A673 (cell line): ENCODE results near the gene TBC1D22A. TPM values are rescaled to one million over a fixed set of nuclear protein-coding genes. Genes with fewer than 3 reads are reported as not detected.

Experiments used
- BruUV-seq: library from RNA; stranded (reverse); fragments of 400-500 nt; replicated peaks from 2 replicates; lab custom pipeline; 2021; lab: Mats Ljungman, UMichigan
- CTCF ChIA-PET: fragments of 300-600 bp; sonication (Branson Sonifier 250); formaldehyde crosslinking; loops from one replicate; lab custom pipeline; 2022; ENCODE audit warnings: antibody characterized with exemption; lab: Charles Lee
- POLR2A ChIA-PET: fragments of 300-600 bp; sonication (Branson Sonifier 250); formaldehyde crosslinking; loops from one replicate; lab custom pipeline; 2022; ENCODE audit warnings: antibody characterized with exemption; ENCODE audit not compliant: low non-redundant PET; lab: Charles Lee
- DNase-seq: peaks from one replicate; pipeline ENCODE4 v3.0.0-alpha.2; 2015; ENCODE audit warnings: low spot score
- H3K27ac ChIP-seq: fragments of 200-600 bp; sonication (generic); 2 replicates; pipeline ENCODE4 v1.5.1; 2016; ENCODE audit warnings: mixed run types, low read depth, mild to moderate bottlenecking, mixed read lengths, antibody characterized with exemption, low read length; ENCODE audit not compliant: poor library complexity, severe bottlenecking
- H3K27me3 ChIP-seq: fragments of 200-600 bp; sonication (generic); replicated peaks from 2 replicates; pipeline ENCODE4 v1.6.1; 2017; ENCODE audit warnings: mixed run types, low read depth, mild to moderate bottlenecking, mixed read lengths, antibody characterized with exemption, low read length; ENCODE audit not compliant: insufficient read depth, poor library complexity
- H3K36me3 ChIP-seq: fragments of 200-600 bp; sonication (generic); 2 replicates; pipeline ENCODE4 v1.6.1; 2016; ENCODE audit warnings: mixed run types, mild to moderate bottlenecking, mixed read lengths, antibody characterized with exemption, low read length; ENCODE audit not compliant: insufficient read depth, poor library complexity, severe bottlenecking
- H3K4me1 ChIP-seq: fragments of 200-600 bp; sonication (generic); 2 replicates; pipeline ENCODE4 v1.6.1; 2017; ENCODE audit warnings: mixed run types, mild to moderate bottlenecking, mixed read lengths, antibody characterized with exemption, low read length; ENCODE audit not compliant: insufficient read depth, poor library complexity, severe bottlenecking
- H3K4me3 ChIP-seq: fragments of 200-600 bp; sonication (generic); 2 replicates; pipeline ENCODE4 v1.5.1; 2016; ENCODE audit warnings: low read depth, mixed run types, mild to moderate bottlenecking, mixed read lengths, low read length; ENCODE audit not compliant: poor library complexity, severe bottlenecking
- H3K9me3 ChIP-seq: fragments of 200-600 bp; sonication (generic); 2 replicates; pipeline ENCODE4 v1.6.1; 2016; ENCODE audit warnings: mixed run types, low read depth, mild to moderate bottlenecking, mixed read lengths, antibody characterized with exemption, low read length; ENCODE audit not compliant: poor library complexity, severe bottlenecking
- EZH2 ChIP-seq: fragments of 200-600 bp; sonication (generic); IDR thresholded peaks from 2 replicates; pipeline ENCODE4 v1.6.1; 2017; ENCODE audit warnings: borderline replicate concordance, low read depth, mild to moderate bottlenecking, mixed read lengths, antibody characterized with exemption, low read length; ENCODE audit not compliant: poor library complexity, severe bottlenecking
- intact Hi-C: fragments of 100-400 bp; cut with micrococcal nuclease; formaldehyde crosslinking; loops from one replicate; pipeline ENCODE4 v1.10.0; 2022; ENCODE audit not compliant: unreplicated experiment
- total RNA-seq: library from RNA; stranded (reverse); gene quantifications from 2 replicates; pipeline ENCODE4 v1.2.3, GENCODE V29; 2021
- TF ChIP-seq, protein P1 (sequence below): fragments of 300-800, 200-600 bp; sonication (generic); conservative IDR thresholded peaks from 2 replicates; pipeline ENCODE4 v1.5.1; 2017; ENCODE audit warnings: low read depth, mild to moderate bottlenecking, antibody characterized with exemption, low read length, moderate library complexity, mixed read lengths

Gene TBC1D22A
- total RNA-seq, 1 experiment from 2014 or later: 22.5 TPM

DNA sequence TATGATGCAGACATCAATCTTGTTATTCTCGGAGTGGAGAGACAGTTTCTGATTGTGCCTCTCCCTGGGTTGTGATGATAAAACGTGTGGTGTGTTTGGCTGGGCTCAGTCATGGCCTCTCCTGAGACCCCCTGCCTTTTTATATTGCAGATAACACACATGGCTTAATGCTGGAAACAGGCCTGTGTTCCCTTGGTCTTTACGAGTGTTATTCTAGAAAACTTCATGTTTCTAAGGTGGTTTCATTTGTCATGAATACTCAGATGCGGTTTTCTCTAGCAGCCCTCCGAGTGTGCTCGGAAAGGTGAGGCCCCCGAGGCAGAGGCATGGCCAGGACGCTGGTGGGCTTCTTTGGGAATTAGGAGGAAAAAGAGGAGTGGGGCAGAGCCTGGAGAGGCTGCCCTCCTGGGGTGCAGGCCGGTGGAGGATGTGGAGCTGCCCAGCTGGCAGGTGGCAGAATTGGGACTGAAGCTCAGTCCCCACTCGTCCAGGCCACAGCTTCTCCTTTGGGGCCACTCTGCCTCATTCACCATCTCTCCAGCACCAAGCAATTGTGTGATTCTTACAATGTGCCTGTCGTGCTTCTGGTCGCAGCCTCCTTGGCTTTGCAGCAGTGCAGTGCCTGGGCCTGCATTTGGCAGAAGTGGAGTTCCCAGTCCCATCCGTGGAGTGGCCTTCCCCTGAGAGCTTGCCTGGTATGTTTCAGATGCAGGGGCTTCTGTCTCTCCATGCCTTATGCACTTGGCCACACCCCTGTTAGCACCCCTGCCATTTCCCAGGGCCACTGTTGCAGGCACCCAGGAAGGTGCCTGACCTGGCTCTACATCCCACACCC, 309.6 kb downstream of the TBC1D22A start:
- H3K9me3 ChIP-seq: peaks cover 3% of the 10 kb centered on the region
- H3K4me3 ChIP-seq: no peak overlapping the region
- ChIA-PET POLR2A (no interaction called here), CTCF (no interaction called here)
- intact Hi-C loops: no loop called here
- no peaks in the 10 kb centered on the region for H3K36me3 ChIP-seq
- TF ChIP-seq, protein P1, sequence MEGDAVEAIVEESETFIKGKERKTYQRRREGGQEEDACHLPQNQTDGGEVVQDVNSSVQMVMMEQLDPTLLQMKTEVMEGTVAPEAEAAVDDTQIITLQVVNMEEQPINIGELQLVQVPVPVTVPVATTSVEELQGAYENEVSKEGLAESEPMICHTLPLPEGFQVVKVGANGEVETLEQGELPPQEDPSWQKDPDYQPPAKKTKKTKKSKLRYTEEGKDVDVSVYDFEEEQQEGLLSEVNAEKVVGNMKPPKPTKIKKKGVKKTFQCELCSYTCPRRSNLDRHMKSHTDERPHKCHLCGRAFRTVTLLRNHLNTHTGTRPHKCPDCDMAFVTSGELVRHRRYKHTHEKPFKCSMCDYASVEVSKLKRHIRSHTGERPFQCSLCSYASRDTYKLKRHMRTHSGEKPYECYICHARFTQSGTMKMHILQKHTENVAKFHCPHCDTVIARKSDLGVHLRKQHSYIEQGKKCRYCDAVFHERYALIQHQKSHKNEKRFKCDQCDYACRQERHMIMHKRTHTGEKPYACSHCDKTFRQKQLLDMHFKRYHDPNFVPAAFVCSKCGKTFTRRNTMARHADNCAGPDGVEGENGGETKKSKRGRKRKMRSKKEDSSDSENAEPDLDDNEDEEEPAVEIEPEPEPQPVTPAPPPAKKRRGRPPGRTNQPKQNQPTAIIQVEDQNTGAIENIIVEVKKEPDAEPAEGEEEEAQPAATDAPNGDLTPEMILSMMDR: no peak
- no peak for TF ChIP-seq EZH2
- H3K27ac ChIP-seq: no peak overlapping the region
- no TSS peak for BruUV-seq
- DNase-seq: no peak
- no peaks in the 10 kb centered on the region for H3K27me3 ChIP-seq
- no peaks in the 10 kb centered on the region for H3K4me1 ChIP-seq

DNA sequence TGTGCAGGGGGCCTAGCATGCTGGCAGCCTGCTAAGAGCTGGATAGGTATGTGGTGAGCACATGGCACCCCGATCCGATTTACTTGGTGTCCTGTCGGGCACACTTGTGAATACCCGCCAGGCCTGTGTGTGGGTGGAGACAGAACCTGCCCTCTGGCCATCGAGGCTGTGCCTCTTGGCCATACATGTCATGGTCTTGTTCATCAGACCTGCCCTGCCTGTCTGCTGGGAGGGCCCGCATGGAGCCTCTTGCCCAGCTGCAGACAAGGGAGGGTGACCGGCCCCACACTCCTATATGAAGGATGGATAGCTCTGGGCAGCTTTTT, 310.2 kb downstream of the TBC1D22A start:
- Histone ChIP-seq H3K27ac (no peak overlapping the region), H3K36me3 (no peaks in the 10 kb centered on the region), H3K4me1 (no peaks in the 10 kb centered on the region), H3K4me3 (no peak overlapping the region), H3K27me3 (no peaks in the 10 kb centered on the region), H3K9me3 (peaks cover 3% of the 10 kb centered on the region)
- no TSS peak for BruUV-seq
- CTCF ChIA-PET: no interaction called here
- intact Hi-C loops: no loop called here
- POLR2A ChIA-PET: no interaction called here
- no peak for DNase-seq
- TF ChIP-seq EZH2: no peak
- TF ChIP-seq, protein P1: no peak

DNA sequence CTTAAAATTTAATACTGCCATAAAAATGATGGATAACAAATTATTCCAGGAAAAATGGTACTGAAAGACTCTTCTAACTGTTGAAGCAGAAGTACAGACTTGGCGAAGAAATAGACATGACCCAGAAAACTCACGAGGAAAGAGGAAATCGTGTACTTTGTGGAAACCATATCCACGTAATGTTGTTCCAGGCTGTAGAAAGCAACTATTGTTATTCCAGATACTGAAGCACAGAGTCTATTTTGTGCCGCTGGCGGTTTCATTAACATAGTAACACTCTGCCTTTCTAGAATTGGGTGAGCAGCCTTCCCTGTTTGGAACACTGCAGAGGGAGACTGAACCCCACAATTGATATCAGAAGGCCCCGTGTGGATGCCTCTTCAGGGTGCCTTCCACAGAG, 310.6 kb downstream of the TBC1D22A start:
- Histone ChIP-seq H3K27ac (no peak overlapping the region), H3K27me3 (no peaks in the 10 kb centered on the region), H3K36me3 (no peaks in the 10 kb centered on the region), H3K9me3 (peaks cover 3% of the 10 kb centered on the region), H3K4me3 (no peak overlapping the region), H3K4me1 (no peaks in the 10 kb centered on the region)
- intact Hi-C loops: no loop called here
- no peak for TF ChIP-seq EZH2
- POLR2A ChIA-PET: no interaction called here
- CTCF ChIA-PET: no interaction called here
- no peak for DNase-seq
- no TSS peak for BruUV-seq

DNA sequence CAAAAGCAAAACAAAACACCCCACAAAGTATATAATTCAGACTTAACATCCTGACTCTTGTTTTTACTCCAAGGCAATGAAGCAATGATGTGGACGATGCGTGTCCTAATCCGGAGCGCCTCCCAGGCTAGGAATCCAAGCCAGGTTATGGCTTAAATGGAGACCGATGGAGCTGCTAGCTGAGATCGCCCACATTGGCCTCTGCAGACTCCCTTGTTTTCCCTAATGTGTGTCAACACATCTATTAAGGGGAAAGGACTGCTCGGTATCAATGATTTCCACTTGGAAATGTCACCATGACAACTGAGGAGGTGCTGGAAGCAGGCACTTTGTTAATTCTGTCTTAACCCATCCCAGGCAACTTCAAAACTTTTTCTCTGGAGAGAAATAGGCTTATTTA, 311.7 kb downstream of the TBC1D22A start:
- peaks cover 3% of the 10 kb centered on the region for H3K9me3 ChIP-seq
- ChIA-PET POLR2A (no interaction called here), CTCF (no interaction called here)
- no peaks in the 10 kb centered on the region for H3K36me3 ChIP-seq
- TF ChIP-seq, protein P1: no peak
- TF ChIP-seq EZH2: no peak
- no TSS peak for BruUV-seq
- H3K27me3 ChIP-seq: no peaks in the 10 kb centered on the region
- no peak overlapping the region for H3K4me3 ChIP-seq
- intact Hi-C loops: no loop called here
- no peak for DNase-seq
- no peak overlapping the region for H3K27ac ChIP-seq
- no peaks in the 10 kb centered on the region for H3K4me1 ChIP-seq
